Endodermal cell (in vitro differentiated cells): ENCODE measurements around the gene GTPBP1. TPM values are rescaled to one million over a fixed set of nuclear protein-coding genes. Genes with fewer than 3 reads are reported as not detected.

Experiments
- DNase-seq: peaks from one replicate; pipeline ENCODE4 v3.0.0-alpha.2; 2017
- H3K27ac ChIP-seq: 2 replicates; pipeline ENCODE4 v1.5.1; 2013; ENCODE audit warnings: mild to moderate bottlenecking, low read depth, low read length, moderate library complexity
- H3K27me3 ChIP-seq: 2 replicates; pipeline ENCODE4 v1.6.1; 2013; ENCODE audit warnings: mild to moderate bottlenecking, low read length, moderate library complexity; ENCODE audit not compliant: insufficient read depth, control insufficient read depth, poor library complexity, severe bottlenecking
- H3K36me3 ChIP-seq: 2 replicates; pipeline ENCODE4 v1.7.0; 2013; ENCODE audit warnings: mild to moderate bottlenecking, low read length, moderate library complexity; ENCODE audit not compliant: control insufficient read depth, insufficient read depth
- H3K4me1 ChIP-seq: one replicate; pipeline ENCODE4 v1.7.0; 2013; ENCODE audit warnings: low read length; ENCODE audit not compliant: control insufficient read depth, insufficient read depth
- H3K4me3 ChIP-seq: 2 replicates; pipeline ENCODE4 v1.5.1; 2013; ENCODE audit warnings: mild to moderate bottlenecking, low read length, moderate library complexity
- H3K9ac ChIP-seq: 2 replicates; pipeline ENCODE4 v1.6.1; 2013; ENCODE audit warnings: mild to moderate bottlenecking, low read length, moderate library complexity; ENCODE audit not compliant: poor library complexity, severe bottlenecking; ENCODE audit errors: extremely low read depth
- H3K9me3 ChIP-seq: 2 replicates; pipeline ENCODE4 v1.6.1; 2013; ENCODE audit warnings: mild to moderate bottlenecking, low read length, moderate library complexity; ENCODE audit not compliant: control insufficient read depth
- H3K27ac Mint-ChIP-seq: 2 replicates; pipeline ENCODE4 v1.8.0; 2020; ENCODE audit warnings: mixed read lengths
- H3K27me3 Mint-ChIP-seq: 2 replicates; pipeline ENCODE4 v1.8.0; 2021; ENCODE audit warnings: mild to moderate bottlenecking, mixed read lengths; ENCODE audit not compliant: insufficient read depth
- H3K36me3 Mint-ChIP-seq: 2 replicates; pipeline ENCODE4 v1.8.0; 2020; ENCODE audit warnings: low read depth, mixed read lengths
- H3K4me1 Mint-ChIP-seq: 2 replicates; pipeline ENCODE4 v1.8.0; 2020; ENCODE audit warnings: mixed read lengths
- H3K4me3 Mint-ChIP-seq: 2 replicates; pipeline ENCODE4 v1.8.0; 2020; ENCODE audit warnings: mild to moderate bottlenecking, moderate library complexity, mixed read lengths
- H3K9me3 Mint-ChIP-seq: 2 replicates; pipeline ENCODE4 v1.8.0; 2020; ENCODE audit warnings: mild to moderate bottlenecking, mixed read lengths
- CTCF ChIP-seq: fragments of 200-600 bp; sonication (generic); conservative IDR thresholded peaks from 2 replicates; pipeline ENCODE4 v1.5.0; 2021; ENCODE audit warnings: antibody characterized with exemption, mild to moderate bottlenecking
- WGBS, 2 experiments: methylation state at CpG; one replicate each; pipeline versions ENCODE4 v1.1.5 to v1.1.7; 2013; ENCODE audit warnings: missing lambda C conversion rate in 2 of 2, mixed read lengths in 1 of 2; ENCODE audit not compliant: insufficient coverage in 1 of 2, insufficient read length in 1 of 2; 5-methylcytosine and 5-hydroxymethylcytosine counted together
- total RNA-seq, 2 donors: library from RNA; stranded (reverse); fragmentation: NEBNext Ultra II Directional in 1 of 2; extraction: Animal tissue kit (Norgen Biotek cat#: 25700) in 1 of 2; gene quantifications; 2 replicates in 1 of 2; 3 replicates in 1 of 2; pipeline ENCODE4 v1.2.1, GENCODE V29; 2021

Gene GTPBP1
- total RNA-seq, 2 donors from 2014 or later, result 79.0 to 86.1 TPM

GRCh38 chr22:38758276-38758945 is 52.7 kb downstream of the GTPBP1 start:
- H3K27me3 ChIP-seq, result peaks cover 6% of the 10 kb centered on the region
- H3K27ac ChIP-seq, result no peak overlapping the region
- H3K9ac ChIP-seq, result no peak overlapping the region
- H3K4me1 ChIP-seq, result peaks cover 15% of the 10 kb centered on the region
- peaks cover 24% of the 10 kb centered on the region for H3K4me1 Mint-ChIP-seq
- TF ChIP-seq CTCF, result no peak
- H3K9me3 ChIP-seq, result no peaks in the 10 kb centered on the region
- no peak overlapping the region for H3K4me3 ChIP-seq
- no peak overlapping the region for H3K4me3 Mint-ChIP-seq
- DNase-seq, result no peak
- no peaks in the 10 kb centered on the region for H3K36me3 Mint-ChIP-seq
- no peak overlapping the region for H3K27ac Mint-ChIP-seq
- WGBS, 2 experiments, result 81 to 83% methylated on average over 8 to 16 of the region's 16 CpGs
- H3K36me3 ChIP-seq, result no peaks in the 10 kb centered on the region
- H3K27me3 Mint-ChIP-seq, result peaks cover 19% of the 10 kb centered on the region
- H3K9me3 Mint-ChIP-seq, result no peaks in the 10 kb centered on the region

GRCh38 chr22:38759005-38759404 is 53.3 kb downstream of the GTPBP1 start:
- H3K9me3 ChIP-seq, result no peaks in the 10 kb centered on the region
- no peak overlapping the region for H3K27ac ChIP-seq
- H3K4me3 ChIP-seq, result no peak overlapping the region
- TF ChIP-seq CTCF, result no peak
- no peak overlapping the region for H3K9ac ChIP-seq
- Mint-ChIP-seq H3K4me3 (no peak overlapping the region), H3K27me3 (peaks cover 19% of the 10 kb centered on the region), H3K27ac (no peak overlapping the region), H3K9me3 (no peaks in the 10 kb centered on the region), H3K36me3 (no peaks in the 10 kb centered on the region), H3K4me1 (peaks cover 20% of the 10 kb centered on the region)
- DNase-seq, result no peak
- WGBS, 2 experiments, result 89 to 90% methylated on average over 7 of the region's 7 CpGs
- H3K27me3 ChIP-seq, result peaks cover 6% of the 10 kb centered on the region
- H3K4me1 ChIP-seq, result peaks cover 10% of the 10 kb centered on the region
- no peaks in the 10 kb centered on the region for H3K36me3 ChIP-seq

- no peaks in the 10 kb centered on the region for H3K9me3 ChIP-seq
- Mint-ChIP-seq H3K27ac (no peak overlapping the region), H3K27me3 (peaks cover 19% of the 10 kb centered on the region), H3K4me1 (peaks cover 8% of the 10 kb centered on the region), H3K9me3 (no peaks in the 10 kb centered on the region), H3K36me3 (no peaks in the 10 kb centered on the region), H3K4me3 (no peak overlapping the region)
- no peak overlapping the region for H3K4me3 ChIP-seq
- 66 to 73% methylated on average over 7 to 12 of the region's 12 CpGs for WGBS, 2 experiments
- no peak for DNase-seq
- no peak overlapping the region for H3K9ac ChIP-seq
- no peak for TF ChIP-seq CTCF
- no peaks in the 10 kb centered on the region for H3K36me3 ChIP-seq
- peaks cover 6% of the 10 kb centered on the region for H3K27me3 ChIP-seq
- H3K27ac ChIP-seq, result peak overlapping the region; percentile 63
- H3K4me1 ChIP-seq, result peaks cover 7% of the 10 kb centered on the region
Observed at GRCh38 chr22:38760477-38761201, 54.9 kb downstream of the GTPBP1 start.
